Suppressor macrophage treated with lipopolysaccharide for 4 hours (primary cell): ENCODE measurements around the gene WWTR1.

Source experiments
- DNase-seq: peaks from one replicate; pipeline ENCODE4 v3.0.0-alpha.2; 2020

Gene WWTR1

DNA sequence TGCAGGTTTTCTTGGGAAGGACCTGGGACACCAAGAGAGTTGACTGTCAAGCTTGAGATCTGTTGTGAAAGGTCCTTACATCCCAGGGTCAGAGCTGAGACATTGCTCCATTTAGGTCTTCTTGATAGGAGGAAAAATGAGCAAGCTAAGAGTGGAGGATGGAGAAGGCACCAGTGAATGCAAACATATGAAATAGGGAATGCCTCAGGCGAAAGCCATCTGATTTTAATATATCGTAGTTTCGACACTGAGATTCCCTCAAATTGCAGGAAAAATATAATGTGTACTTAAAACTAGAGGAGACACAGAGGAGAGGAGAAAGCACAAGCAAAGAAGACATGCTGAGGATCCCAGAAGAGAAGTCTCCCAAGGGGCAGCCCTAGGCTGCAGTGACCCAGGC, 97.8 kb downstream of the WWTR1 start:
- DNase-seq = no peak

GRCh38 chr3:149559525-149559924, 98.3 kb downstream of the WWTR1 start:
- no peak for DNase-seq

DNA sequence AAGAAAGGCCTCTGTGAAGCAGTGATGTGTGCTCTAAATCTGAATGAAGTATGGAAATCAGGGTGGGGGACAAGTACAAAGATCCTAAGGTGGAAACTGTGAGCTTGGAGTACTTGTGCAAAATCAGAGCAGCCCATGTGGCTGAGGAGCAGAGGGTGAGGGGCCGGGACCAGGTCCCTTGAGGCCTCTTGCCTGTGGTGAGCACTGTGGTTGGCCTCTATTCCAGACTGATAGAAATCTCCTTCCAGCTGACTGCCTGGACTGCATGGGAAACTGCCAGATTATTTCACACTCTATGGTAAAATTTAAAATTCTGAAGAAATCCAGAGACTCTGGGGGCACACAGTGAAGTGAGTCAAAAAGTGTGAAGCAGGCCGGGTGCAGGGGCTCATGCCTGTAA, 101.9 kb downstream of the WWTR1 start:
- no peak for DNase-seq

DNA sequence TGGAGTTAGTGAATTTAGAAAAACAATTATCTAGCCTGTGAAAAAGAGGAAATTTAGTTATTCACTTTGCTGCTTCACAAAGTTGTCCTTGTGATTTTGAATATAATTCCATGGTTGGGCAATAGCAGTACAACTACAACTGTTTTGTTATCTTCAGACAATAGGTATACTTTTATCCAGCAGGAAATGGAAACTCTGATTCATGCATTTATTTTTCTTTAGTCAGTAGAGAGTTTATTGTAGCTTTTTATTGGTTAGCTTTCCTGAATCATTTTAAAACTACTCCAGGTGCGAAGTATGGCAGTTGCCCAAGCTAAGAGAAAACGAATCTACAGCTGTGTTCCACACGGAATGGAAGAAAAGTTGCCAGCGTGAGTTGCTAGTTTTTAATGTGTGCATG, 103.0 kb downstream of the WWTR1 start:
- DNase-seq = no peak

GRCh38 chr3:149553781-149554451, 103.9 kb downstream of the WWTR1 start:
- DNase-seq = no peak

- DNase-seq = no peak
Observed at GRCh38 chr3:149552700-149553099, 105.1 kb downstream of the WWTR1 start.

DNA sequence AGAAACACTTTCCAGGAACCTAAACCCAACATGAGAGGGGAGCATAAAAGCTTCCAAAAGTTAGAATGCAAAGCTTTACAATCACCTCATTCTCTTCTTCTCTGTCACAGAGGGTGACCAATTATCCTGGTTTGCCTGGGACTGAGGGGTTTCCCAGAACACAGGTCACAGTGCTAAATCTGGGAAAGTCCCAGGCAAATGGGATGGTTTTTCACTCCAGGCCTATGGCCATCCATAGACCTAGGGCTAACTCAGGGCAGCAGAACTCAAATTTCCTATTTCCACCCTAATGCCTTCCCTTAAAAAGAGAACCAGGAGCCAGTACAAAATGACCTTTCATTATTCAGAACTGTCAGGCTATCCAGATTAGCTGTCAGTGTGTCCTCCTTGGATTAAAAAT, 106.3 kb downstream of the WWTR1 start:
- DNase-seq = no peak

- no peak for DNase-seq
Observed at GRCh38 chr3:149548669-149549065, 109.2 kb downstream of the WWTR1 start.

GRCh38 chr3:149547954-149548668, 109.7 kb downstream of the WWTR1 start:
- DNase-seq = no peak

GRCh38 chr3:149547413-149547812, 110.4 kb downstream of the WWTR1 start:
- no peak for DNase-seq

- no peak for DNase-seq
Observed at GRCh38 chr3:149545049-149545448, 112.8 kb downstream of the WWTR1 start.

GRCh38 chr3:149542375-149543312, 115.2 kb downstream of the WWTR1 start:
- DNase-seq = no peak

DNA sequence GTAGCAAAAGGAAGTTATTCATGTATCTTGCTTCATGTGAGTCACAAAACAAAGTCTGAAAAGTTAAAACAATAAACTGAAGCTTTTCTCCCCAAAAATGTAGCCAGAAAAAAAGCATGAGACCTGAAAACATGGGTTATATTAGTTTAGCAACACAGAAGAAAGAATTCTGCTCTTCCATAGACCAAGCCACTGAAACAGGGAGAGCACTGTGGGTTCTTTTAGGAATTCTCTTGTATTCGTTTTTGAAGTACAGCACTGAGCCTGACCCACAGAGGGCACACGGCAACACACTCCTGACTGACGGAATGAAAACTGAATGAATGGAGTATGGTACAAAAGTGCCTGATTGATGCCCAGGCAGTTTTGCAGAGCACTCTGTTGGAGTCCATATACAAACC, 116.7 kb downstream of the WWTR1 start:
- no peak for DNase-seq

DNA sequence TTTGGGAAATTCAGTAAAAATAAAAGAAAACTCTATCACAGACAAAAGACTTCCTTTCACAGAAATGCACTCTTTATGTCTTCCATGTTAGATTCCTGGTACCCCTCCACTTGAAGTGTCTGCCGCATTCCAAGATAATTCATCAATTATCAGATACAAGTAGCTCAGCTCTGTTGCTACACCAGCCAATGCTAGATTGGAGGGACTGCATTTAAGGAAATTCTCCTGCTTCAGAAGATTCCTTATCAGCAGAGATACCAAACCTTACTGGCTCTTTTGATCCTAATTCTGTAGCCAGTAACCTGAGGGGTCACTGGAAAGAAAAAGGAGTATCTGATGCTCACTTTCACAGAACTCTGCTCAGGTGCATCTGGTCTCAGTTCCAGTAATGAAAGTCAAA, 119.5 kb downstream of the WWTR1 start:
- DNase-seq = no peak

DNA sequence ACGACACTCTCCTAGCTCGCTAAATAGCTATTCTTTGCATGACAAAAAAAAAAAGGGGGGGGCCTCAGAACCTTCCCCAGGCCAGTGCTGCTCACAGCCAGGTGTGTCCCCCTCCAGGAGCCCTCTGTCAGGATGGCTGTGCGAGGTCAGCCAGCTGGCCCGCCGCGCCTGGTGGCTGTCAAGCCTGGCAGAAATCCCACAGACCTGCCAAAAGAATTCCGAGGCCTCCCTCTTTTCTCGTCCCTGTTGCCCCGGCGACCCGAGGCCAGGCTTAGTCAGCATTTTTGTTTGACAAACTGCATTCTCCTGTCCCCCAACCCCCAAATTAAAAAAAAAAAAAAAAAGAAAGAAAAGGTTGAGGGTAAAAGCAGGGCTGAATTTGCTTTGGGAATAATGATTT, 121.4 kb downstream of the WWTR1 start:
- DNase-seq = no peak

- no peak for DNase-seq
Observed at GRCh38 chr3:149535333-149535685, 122.5 kb downstream of the WWTR1 start.

DNA sequence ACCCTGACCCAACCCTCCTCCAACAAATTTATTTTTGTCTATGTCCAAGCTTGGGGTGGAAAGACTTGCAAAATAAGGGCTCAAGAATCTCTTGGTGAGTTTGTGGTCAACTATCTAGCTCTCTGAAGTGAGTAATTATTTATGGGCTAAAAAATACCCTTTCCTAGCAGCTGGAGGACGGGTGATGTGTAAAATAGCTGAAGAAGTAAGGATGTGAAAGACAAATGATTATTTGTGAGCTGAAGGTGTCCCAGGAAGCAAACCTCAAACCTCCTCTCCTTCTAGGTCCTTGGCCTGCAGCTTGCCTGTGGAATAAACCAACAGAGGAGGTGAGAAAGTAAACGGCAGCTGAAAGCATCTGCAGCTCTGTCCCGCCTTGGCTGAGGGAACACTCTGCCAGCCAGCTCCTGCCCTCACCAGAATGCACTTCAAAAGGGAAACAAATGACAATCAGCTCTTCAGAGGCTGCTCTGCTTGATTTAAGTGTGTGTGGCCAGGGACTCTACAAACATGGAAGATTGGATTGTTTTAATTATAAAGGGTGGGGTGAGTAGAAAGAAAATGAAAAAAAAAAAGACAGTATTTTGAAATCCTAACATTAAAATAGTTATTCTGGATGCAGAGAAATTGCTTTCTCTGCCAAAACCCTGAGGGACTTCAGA, 123.0 kb downstream of the WWTR1 start:
- no peak for DNase-seq

DNA sequence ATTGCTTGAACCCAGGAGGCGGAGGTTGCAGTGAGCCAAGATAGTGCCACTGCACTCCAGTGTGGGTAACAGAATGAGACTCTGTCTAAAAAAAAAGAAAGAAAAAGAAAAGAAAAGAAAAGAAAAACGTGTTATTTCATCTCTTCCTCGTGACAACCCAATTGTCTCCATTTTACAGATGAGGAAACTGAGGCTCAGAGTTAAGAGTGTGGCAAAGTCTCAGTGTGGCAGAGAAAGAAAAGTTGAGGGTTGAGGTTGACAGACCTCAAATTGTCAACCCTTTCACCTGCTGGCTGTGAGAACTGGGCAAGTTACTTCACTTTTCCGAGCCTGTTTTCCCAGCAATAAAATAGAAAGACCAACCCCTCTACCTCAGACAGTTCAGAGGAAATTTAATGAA, 123.7 kb downstream of the WWTR1 start:
- no peak for DNase-seq

- peak; percentile 57 for DNase-seq
Observed at GRCh38 chr3:149532489-149533180, 125.2 kb downstream of the WWTR1 start.

- DNase-seq = no peak
Observed at GRCh38 chr3:149529099-149529498, 128.7 kb downstream of the WWTR1 start.

DNA sequence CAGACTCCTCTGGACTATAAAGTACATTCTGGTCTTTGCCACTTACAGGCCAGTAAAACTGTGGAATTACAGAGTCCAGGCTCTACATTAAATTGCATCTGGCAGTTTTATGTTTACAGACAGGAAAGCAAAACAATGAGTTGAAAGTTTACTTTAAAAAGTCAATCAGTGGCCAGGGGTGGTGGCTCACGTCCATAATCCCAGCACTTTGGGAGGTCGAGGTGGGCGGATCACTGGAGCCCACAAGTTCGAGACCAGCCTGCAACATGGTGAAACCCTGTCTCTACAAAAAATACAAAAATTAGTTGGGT, 129.5 kb downstream of the WWTR1 start:
- no peak for DNase-seq

DNA sequence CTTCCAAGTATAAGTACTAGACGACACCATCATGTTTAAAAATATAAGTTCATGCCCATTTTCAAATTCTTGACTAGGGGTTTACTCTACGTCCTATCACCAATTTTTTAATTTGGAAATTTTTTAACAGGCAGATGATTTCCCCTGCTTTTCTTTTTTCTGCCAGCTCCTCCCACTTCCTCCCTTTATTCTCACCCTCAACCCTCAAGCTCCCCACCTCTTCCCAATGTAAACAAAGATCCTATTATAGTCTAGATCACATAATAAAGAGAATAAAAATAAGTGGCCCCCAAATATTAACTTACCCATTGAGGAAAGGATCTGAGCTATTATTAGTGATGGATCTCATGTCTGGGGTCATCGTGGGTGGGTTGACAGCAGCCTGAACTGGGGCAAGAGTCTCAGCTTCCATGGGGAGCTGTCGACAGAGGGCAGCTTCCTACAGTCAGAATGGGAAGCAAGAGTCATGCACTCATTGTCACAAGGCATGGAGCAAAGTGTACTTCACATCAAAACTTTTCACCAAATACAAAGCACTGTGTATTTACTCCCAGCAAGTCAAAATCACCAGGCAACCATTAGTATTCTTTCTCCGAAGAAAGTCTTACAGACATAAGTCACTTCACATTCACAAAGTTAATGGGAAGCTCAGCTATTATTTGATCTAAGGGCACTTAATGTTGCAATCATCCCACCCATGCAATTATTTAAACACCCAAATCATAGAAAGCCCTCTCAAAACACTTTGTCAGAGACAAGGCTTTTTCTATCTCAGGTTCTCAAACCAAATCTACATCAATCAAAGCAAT, 130.1 kb downstream of the WWTR1 start:
- peak; percentile 73 for DNase-seq
